Liver (tissue), 9 donors: Measurements from ENCODE around the gene HIP1R. TPM values are rescaled to one million over a fixed set of nuclear protein-coding genes. Genes with fewer than 3 reads are reported as not detected.

Experiments
- DNase-seq: peaks from one replicate; pipeline ENCODE4 v3.0.0-alpha.2; 2017; ENCODE audit warnings: low spot score
- H3K27ac ChIP-seq, 2 donors: one replicate each; pipeline ENCODE4 v1.7.0; 2013; ENCODE audit warnings: inconsistent platforms in 2 of 2, low read length in 2 of 2, control low read depth in 1 of 2, low read depth in 1 of 2, mild to moderate bottlenecking in 1 of 2
- H3K27me3 ChIP-seq, 4 donors: one replicate each; pipeline versions ENCODE4 v1.6.1 to v1.7.0; 2013; ENCODE audit warnings: low read length in 3 of 4, inconsistent platforms in 1 of 4, mild to moderate bottlenecking in 1 of 4, moderate library complexity in 1 of 4; ENCODE audit not compliant: control insufficient read depth in 4 of 4, insufficient read depth in 4 of 4
- H3K36me3 ChIP-seq, 4 donors: one replicate each; pipeline versions ENCODE4 v1.6.1 to v1.7.0; 2013; ENCODE audit warnings: low read length in 3 of 4, mild to moderate bottlenecking in 3 of 4, low read depth in 1 of 4, moderate library complexity in 1 of 4; ENCODE audit not compliant: control insufficient read depth in 4 of 4, insufficient read depth in 3 of 4
- H3K4me1 ChIP-seq, 4 donors: one replicate each; pipeline versions ENCODE4 v1.6.1 to v1.7.0; 2013; ENCODE audit warnings: low read length in 3 of 4, mild to moderate bottlenecking in 3 of 4, moderate library complexity in 1 of 4; ENCODE audit not compliant: control insufficient read depth in 4 of 4, insufficient read depth in 4 of 4
- H3K4me3 ChIP-seq, 3 donors: one replicate each; pipeline versions ENCODE4 v1.6.1 to v1.7.0; 2013; ENCODE audit warnings: low read length in 3 of 3, control low read depth in 1 of 3, low read depth in 1 of 3, mild to moderate bottlenecking in 1 of 3
- H3K9ac ChIP-seq, 2 donors: one replicate each; pipeline ENCODE4 v1.7.0; 2013; ENCODE audit warnings: low read length in 2 of 2, mild to moderate bottlenecking in 2 of 2, moderate library complexity in 2 of 2, control low read depth in 1 of 2, low read depth in 1 of 2
- H3K9me3 ChIP-seq, 4 donors: one replicate each; pipeline versions ENCODE4 v1.6.1 to v1.7.0; 2013; ENCODE audit warnings: low read length in 3 of 4; ENCODE audit not compliant: control insufficient read depth in 4 of 4
- ATF3 ChIP-seq: IDR thresholded peaks from 2 replicates; pipeline ENCODE4 v1.6.1; 2016; ENCODE audit warnings: antibody characterized with exemption
- CTCF ChIP-seq: fragments of 150-350 bp; IDR thresholded peaks from 2 replicates; pipeline ENCODE4 v1.5.1; 2017; ENCODE audit warnings: improper control_type of control experiment, low read depth, low read length; ENCODE audit not compliant: missing input control
- EGR1 ChIP-seq, 2 donors: IDR thresholded peaks; 2 replicates each; pipeline ENCODE4 v1.6.1; 2016 to 2018; ENCODE audit warnings: antibody characterized with exemption in 2 of 2, low read depth in 2 of 2
- FOXA1 ChIP-seq: IDR thresholded peaks from 2 replicates; pipeline ENCODE4 v1.6.1; 2016; ENCODE audit warnings: antibody characterized with exemption
- FOXA2 ChIP-seq: IDR thresholded peaks from 2 replicates; pipeline ENCODE4 v1.6.1; 2016; ENCODE audit warnings: antibody characterized with exemption
- GABPA ChIP-seq, 2 donors: IDR thresholded peaks in 1 of 2; conservative IDR thresholded peaks in 1 of 2; 2 replicates each; pipeline ENCODE4 v1.6.1; 2016; ENCODE audit warnings: antibody characterized with exemption in 2 of 2, mild to moderate bottlenecking in 1 of 2, moderate library complexity in 1 of 2
- HNF4A ChIP-seq, 2 donors: conservative IDR thresholded peaks; 2 replicates each; pipeline ENCODE4 v1.6.1; 2016; ENCODE audit warnings: antibody characterized with exemption in 2 of 2, mild to moderate bottlenecking in 2 of 2
- HNF4G ChIP-seq: IDR thresholded peaks from 2 replicates; pipeline ENCODE4 v1.6.1; 2016; ENCODE audit warnings: antibody characterized with exemption
- JUND ChIP-seq, 2 donors: IDR thresholded peaks; 2 replicates each; pipeline ENCODE4 v1.6.1; 2016; ENCODE audit warnings: antibody characterized with exemption in 2 of 2
- MAX ChIP-seq: IDR thresholded peaks from 2 replicates; pipeline ENCODE4 v1.6.1; 2016; ENCODE audit warnings: antibody characterized with exemption
- NR2F2 ChIP-seq: IDR thresholded peaks from 2 replicates; pipeline ENCODE4 v1.6.1; 2016; ENCODE audit warnings: antibody characterized with exemption
- RAD21 ChIP-seq, 2 donors: IDR thresholded peaks; 2 replicates each; pipeline ENCODE4 v1.6.1; 2016; ENCODE audit warnings: antibody characterized with exemption in 2 of 2, mild to moderate bottlenecking in 2 of 2
- REST ChIP-seq: IDR thresholded peaks from 2 replicates; pipeline ENCODE4 v1.6.1; 2016; ENCODE audit warnings: antibody characterized with exemption, mild to moderate bottlenecking
- RXRA ChIP-seq, 2 donors: IDR thresholded peaks; 2 replicates each; pipeline ENCODE4 v1.6.1; 2017 to 2018; ENCODE audit warnings: antibody characterized with exemption in 2 of 2, mild to moderate bottlenecking in 1 of 2
- SP1 ChIP-seq: IDR thresholded peaks from 2 replicates; pipeline ENCODE4 v1.6.1; 2018; ENCODE audit warnings: antibody characterized with exemption, mild to moderate bottlenecking
- TAF1 ChIP-seq: conservative IDR thresholded peaks from 2 replicates; pipeline ENCODE4 v1.6.1; 2016; ENCODE audit warnings: antibody characterized with exemption, mild to moderate bottlenecking
- YY1 ChIP-seq: IDR thresholded peaks from 2 replicates; pipeline ENCODE4 v1.6.1; 2016; ENCODE audit warnings: antibody characterized with exemption, mild to moderate bottlenecking
- ZBTB33 ChIP-seq: IDR thresholded peaks from 2 replicates; pipeline ENCODE4 v1.6.1; 2016; ENCODE audit warnings: antibody characterized with exemption
- WGBS: extraction: QIAGEN DNeasy Blood & Tissue Kit; methylation state at CpG from one replicate; pipeline ENCODE4 v1.1.7; 2013; 5-methylcytosine and 5-hydroxymethylcytosine counted together
- polyA plus RNA-seq, 2 donors: library from polyadenylated mRNA; stranded (reverse) in 1 of 2; unstranded in 1 of 2; fragments of 200-250 nt in 1 of 2; fragments of >200 nt in 1 of 2; fragmentation: Nextera tagmentation in 1 of 2; extraction: Ambion mirVana in 1 of 2; gene quantifications; one replicate each; pipeline versions ENCODE4 v1.2.1 to v1.2.3, GENCODE V29; 2013 to 2015
- total RNA-seq, 2 donors: library from RNA; depleted of rRNA; stranded (reverse); fragments of >200 nt; gene quantifications; one replicate each; pipeline ENCODE4 v1.2.3, GENCODE V29; 2014
- donor health status: healthy.
- donor health status: healthy.
- donor health status: healthy.
- donor health status: healthy.
- donor health status: healthy.

The HIP1R gene
- total and polyA plus RNA-seq, 4 donors, result 12.4 to 52.5 (median 17.0) TPM

GRCh38 chr12:122850695-122851350, 15.6 kb downstream of the HIP1R start:
- peaks cover 0 to 12% (median 8%) of the 10 kb centered on the region in 4 donors for H3K36me3 ChIP-seq
- TF ChIP-seq SP1 (no peak), FOXA2 (no peak), RAD21 (IDR thresholded peaks at IDR 0.05) (no peak), FOXA1 (no peak), YY1 (no peak), EGR1 (IDR thresholded peaks at IDR 0.05; ENCODE audit: low read depth in 2 of 2) (no peak), MAX (no peak), HNF4G (no peak), NR2F2 (no peak), RXRA (IDR thresholded peaks at IDR 0.05) (no peak), ATF3 (no peak), GABPA (IDR thresholded peaks at IDR 0.05 in 1 of 2, conservative IDR thresholded peaks at IDR 0.05 in 1 of 2) (no peak), ZBTB33 (no peak), JUND (IDR thresholded peaks at IDR 0.05) (no peak), CTCF (no peak), HNF4A (conservative IDR thresholded peaks at IDR 0.05) (no peak), REST (no peak), TAF1 (no peak)
- no peak overlapping the region for H3K9ac ChIP-seq
- no peak for DNase-seq
- H3K27ac ChIP-seq, result no peak overlapping the region
- WGBS, result 92% methylated on average over 27 of the region's 27 CpGs
- no peaks in the 10 kb centered on the region for H3K27me3 ChIP-seq
- H3K4me3 ChIP-seq, result no peak overlapping the region
- H3K4me1 ChIP-seq, result no peaks in the 10 kb centered on the region
- H3K9me3 ChIP-seq, result no peaks in the 10 kb centered on the region
